Measurements from ENCODE around the gene C8A. TPM values are rescaled to one million over a fixed set of nuclear protein-coding genes. Genes with fewer than 3 reads are reported as not detected.

Gene C8A
- total RNA-seq, 1 experiment from 2014 or later = not detected

GRCh38 chr1:56830052-56830451 lies 24.5 kb upstream of the C8A start:
- Histone ChIP-seq H3K9ac (ENCODE audit: extremely low read depth, insufficient read length, low read length) (no peak overlapping the region), H3K23me2 (ENCODE audit: insufficient read length, low read depth, low read length, poor library complexity, severe bottlenecking) (no peaks in the 10 kb centered on the region), H3K79me1 (ENCODE audit: insufficient read depth, low read depth, low read length, poor library complexity, severe bottlenecking) (no peaks in the 10 kb centered on the region), H3K4me1 (ENCODE audit: insufficient read depth, low read length) (no peaks in the 10 kb centered on the region), H4K20me1 (ENCODE audit: control insufficient read depth, insufficient read depth, insufficient read length) (no peaks in the 10 kb centered on the region), H2AFZ (ENCODE audit: low read length) (no peak overlapping the region), H4K8ac (replicated peaks; ENCODE audit: insufficient read length, low read depth, low read length) (no peak overlapping the region), H2BK12ac (ENCODE audit: insufficient read length, low read depth, low read length) (no peak overlapping the region), H3K27me3 (ENCODE audit: insufficient read depth, low read length) (no peaks in the 10 kb centered on the region), H2AK5ac (ENCODE audit: insufficient read length, low read length) (no peak overlapping the region), H3K79me2 (ENCODE audit: insufficient read depth, low read length) (no peaks in the 10 kb centered on the region), H4K5ac (ENCODE audit: insufficient read length, low read depth, low read length) (no peak overlapping the region), H3K14ac (ENCODE audit: insufficient read depth, low read length) (no peak overlapping the region), H3K27ac (ENCODE audit: insufficient read length, low read depth, low read length) (no peak overlapping the region), H3K4ac (ENCODE audit: low read depth, low read length) (no peak overlapping the region), H3K9me3 (ENCODE audit: control insufficient read depth, low read depth, low read length) (no peaks in the 10 kb centered on the region), H3T11ph (ENCODE audit: low read length) (no peak overlapping the region), H4K91ac (ENCODE audit: insufficient read length, low read depth, low read length) (no peak overlapping the region), H2BK120ac (ENCODE audit: low read depth, low read length, poor library complexity, severe bottlenecking) (no peak overlapping the region), H2BK20ac (ENCODE audit: low read depth, low read length, poor library complexity, severe bottlenecking) (no peak overlapping the region), H3K23ac (ENCODE audit: insufficient read length, low read depth, low read length) (no peak overlapping the region), H2BK15ac (ENCODE audit: low read depth, low read length) (no peak overlapping the region), H2BK5ac (ENCODE audit: insufficient read length, low read length) (no peak overlapping the region), H3K4me2 (ENCODE audit: insufficient read depth, insufficient read length, low read length) (no peak overlapping the region), H3K56ac (ENCODE audit: insufficient read length, low read depth, low read length) (no peak overlapping the region), H3K18ac (ENCODE audit: insufficient read length, low read depth, low read length) (no peak overlapping the region)
- no peak for TF ChIP-seq CTCF (conservative IDR thresholded peaks at IDR 0.05)
- Mint-ChIP-seq H3K9me3 (no peaks in the 10 kb centered on the region), H3K36me3 (ENCODE audit: insufficient read depth in 1 of 3, low read depth in 3 of 3) (no peaks in the 10 kb centered on the region), H3K4me3 (no peak overlapping the region), H3K27ac (no peak overlapping the region), H3K4me1 (peaks cover 5% of the 10 kb centered on the region in 2 experiments; a peak in 2 of 4 replicates), H3K27me3 (ENCODE audit: low read depth) (peaks cover 8% of the 10 kb centered on the region)
- no CpG with 5 or more reads among the region's 4 CpGs for WGBS (ENCODE audit: extremely low coverage, insufficient read length, low lambda C conversion rate)
- DNase-seq = no peak

Measured in H9 (cell line).